Measurements from ENCODE around the gene SPRY2. TPM values are rescaled to one million over a fixed set of nuclear protein-coding genes. Genes with fewer than 3 reads are reported as not detected.

SPRY2 gene
- total and polyA plus RNA-seq, 2 experiments from 2014 or later: 67.8 to 142 TPM

DNA sequence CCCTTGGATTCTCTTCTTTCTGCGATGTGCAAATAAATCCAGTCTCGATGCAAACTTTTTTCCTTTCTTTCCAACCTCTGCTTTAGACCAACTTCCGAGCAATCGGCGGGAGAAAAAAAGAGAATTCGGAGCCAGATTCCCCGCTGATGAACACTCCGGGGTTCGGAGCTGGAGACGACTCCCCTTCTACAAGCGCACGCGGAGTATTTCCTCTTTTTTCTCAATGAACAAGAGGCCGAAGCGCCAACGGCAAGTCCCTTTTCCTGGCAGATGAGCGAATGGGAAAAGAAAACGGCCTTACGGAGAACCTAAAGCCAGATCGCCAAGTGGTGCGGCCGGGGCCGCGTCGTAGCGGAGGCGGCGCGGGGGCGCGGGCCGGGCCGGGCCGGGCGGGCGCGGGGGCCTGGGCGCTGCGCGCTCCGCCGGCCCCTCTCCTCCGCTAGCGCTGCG lies 250 bp downstream of the SPRY2 start:
- Histone ChIP-seq H3K36me3 (peaks cover 14% of the 10 kb centered on the region), H3K27me3 (no peaks in the 10 kb centered on the region), H3K27ac (peak overlapping the region; percentile 99), H3K4me3 (peak overlapping the region; percentile 98), H3K4me1 (ENCODE audit: low read depth) (peaks cover 26% of the 10 kb centered on the region), H3K9me3 (ENCODE audit: low read depth) (no peaks in the 10 kb centered on the region)
- TF ChIP-seq, protein P1, sequence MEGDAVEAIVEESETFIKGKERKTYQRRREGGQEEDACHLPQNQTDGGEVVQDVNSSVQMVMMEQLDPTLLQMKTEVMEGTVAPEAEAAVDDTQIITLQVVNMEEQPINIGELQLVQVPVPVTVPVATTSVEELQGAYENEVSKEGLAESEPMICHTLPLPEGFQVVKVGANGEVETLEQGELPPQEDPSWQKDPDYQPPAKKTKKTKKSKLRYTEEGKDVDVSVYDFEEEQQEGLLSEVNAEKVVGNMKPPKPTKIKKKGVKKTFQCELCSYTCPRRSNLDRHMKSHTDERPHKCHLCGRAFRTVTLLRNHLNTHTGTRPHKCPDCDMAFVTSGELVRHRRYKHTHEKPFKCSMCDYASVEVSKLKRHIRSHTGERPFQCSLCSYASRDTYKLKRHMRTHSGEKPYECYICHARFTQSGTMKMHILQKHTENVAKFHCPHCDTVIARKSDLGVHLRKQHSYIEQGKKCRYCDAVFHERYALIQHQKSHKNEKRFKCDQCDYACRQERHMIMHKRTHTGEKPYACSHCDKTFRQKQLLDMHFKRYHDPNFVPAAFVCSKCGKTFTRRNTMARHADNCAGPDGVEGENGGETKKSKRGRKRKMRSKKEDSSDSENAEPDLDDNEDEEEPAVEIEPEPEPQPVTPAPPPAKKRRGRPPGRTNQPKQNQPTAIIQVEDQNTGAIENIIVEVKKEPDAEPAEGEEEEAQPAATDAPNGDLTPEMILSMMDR (IDR thresholded peaks at IDR 0.05; ENCODE audit: low read depth, low read length): no peak
- DNase-seq (ENCODE audit: low read depth in 1 of 2, low spot score in 1 of 2): peak in 1 of 2 donors; percentile 81

DNA sequence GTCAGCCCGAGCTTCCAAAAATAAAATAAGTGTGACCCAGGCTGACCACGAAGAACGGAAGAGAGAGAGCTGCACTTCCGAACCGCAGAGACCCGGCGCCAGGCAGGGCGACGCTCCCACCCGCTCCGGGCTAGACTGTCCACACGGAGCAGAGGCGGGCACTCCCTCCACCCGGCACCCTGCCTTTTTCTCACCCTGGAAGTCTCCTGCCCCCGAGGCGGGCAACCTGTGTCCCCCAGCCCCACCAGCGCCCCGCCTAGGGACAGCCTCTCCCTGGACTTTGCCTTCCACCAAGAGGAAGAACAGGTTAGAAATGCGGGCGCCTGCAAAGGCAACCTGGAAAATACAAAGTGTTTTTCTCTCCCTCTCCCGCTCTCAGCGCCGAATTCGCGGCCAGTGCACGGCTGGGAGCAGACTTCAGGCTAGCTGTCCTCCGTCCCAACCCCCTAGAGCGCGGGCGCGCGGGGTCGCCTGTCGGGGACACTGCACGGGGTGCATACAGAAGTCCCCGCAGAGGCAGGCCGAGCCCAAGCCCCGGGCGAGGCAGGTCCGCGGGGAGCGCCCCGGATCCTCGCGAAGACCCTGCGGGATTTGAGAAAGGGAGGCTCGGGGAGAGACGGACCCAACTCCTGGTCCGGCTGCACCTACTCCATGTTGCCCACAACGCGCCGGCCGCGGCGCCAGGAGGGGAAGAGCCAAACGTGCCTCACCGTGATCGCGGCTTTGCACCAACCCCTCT lies 845 bp downstream of the SPRY2 start:
- Histone ChIP-seq H3K4me1 (ENCODE audit: low read depth) (peaks cover 28% of the 10 kb centered on the region), H3K36me3 (peaks cover 15% of the 10 kb centered on the region), H3K9me3 (ENCODE audit: low read depth) (no peaks in the 10 kb centered on the region), H3K27me3 (no peaks in the 10 kb centered on the region), H3K27ac (peak overlapping the region; percentile 99), H3K4me3 (peak overlapping the region; percentile 98)
- TF ChIP-seq, protein P1 (IDR thresholded peaks at IDR 0.05; ENCODE audit: low read depth, low read length): no peak
- peak; percentile 59 to 62 for DNase-seq (ENCODE audit: low read depth in 1 of 2, low spot score in 1 of 2)

DNA sequence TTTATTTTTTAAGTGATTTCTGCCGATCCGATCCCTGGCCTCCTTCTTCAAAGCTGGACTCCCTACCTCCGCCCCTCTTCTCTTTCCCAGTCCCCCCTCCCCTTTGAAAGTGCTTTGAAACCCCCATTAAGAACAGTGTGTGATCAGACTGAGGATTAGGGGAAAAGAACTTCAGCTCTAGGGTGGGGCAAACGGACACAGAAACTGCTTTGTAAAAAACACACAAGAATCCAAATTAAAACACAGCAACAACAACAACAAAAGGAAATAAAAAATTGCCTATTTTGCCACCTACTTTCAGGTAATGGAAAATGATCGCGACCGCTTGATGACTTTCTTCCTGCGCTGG lies 1.4 kb downstream of the SPRY2 start:
- H3K27me3 ChIP-seq: no peaks in the 10 kb centered on the region
- H3K9me3 ChIP-seq (ENCODE audit: low read depth): no peaks in the 10 kb centered on the region
- TF ChIP-seq, protein P1 (IDR thresholded peaks at IDR 0.05; ENCODE audit: low read depth, low read length): no peak
- DNase-seq (ENCODE audit: low read depth in 1 of 2, low spot score in 1 of 2): no peak
- H3K27ac ChIP-seq: peak overlapping the region; percentile 99
- H3K4me3 ChIP-seq: peak overlapping the region; percentile 98
- peaks cover 15% of the 10 kb centered on the region for H3K36me3 ChIP-seq
- H3K4me1 ChIP-seq (ENCODE audit: low read depth): peaks cover 25% of the 10 kb centered on the region

DNA sequence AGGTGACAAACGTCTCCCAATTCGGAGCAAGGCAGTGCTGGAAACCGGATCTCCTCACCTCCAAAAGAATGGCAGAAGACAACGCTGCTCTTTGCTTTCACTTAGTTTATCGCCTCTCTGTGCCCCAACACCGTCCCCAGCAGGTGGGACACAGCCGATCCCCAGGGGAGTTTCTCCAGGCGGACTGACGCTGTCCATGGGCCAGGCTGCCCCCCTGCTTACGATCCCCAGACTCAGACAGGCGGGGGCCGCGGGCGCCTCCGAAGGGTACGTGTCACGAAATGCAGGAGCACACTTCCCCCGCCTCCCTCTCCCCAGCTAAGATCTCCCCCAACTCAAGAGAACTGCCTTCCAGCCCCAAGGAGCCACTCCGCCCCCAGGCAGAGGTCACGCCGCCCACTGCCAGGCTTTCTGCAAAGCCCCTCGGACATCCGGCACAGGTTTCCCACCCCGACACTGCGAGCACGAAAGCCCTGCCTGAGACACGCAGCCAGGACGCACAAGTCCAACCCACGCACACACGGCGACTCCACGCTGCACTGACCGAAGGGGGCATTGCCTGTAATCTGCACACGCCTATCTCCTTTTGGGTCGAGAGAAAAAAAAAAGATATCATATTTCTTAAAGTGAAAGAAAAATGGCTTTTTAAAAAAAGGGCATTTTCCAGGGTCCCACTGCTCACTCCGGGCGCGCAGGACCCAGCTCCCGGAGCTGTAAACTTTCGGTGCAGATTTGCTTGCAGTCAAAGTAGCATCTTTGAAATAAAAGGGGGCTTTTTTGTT lies 2.0 kb downstream of the SPRY2 start:
- TF ChIP-seq, protein P1 (IDR thresholded peaks at IDR 0.05; ENCODE audit: low read depth, low read length): peak; percentile 26
- H3K27ac ChIP-seq: peak overlapping the region; percentile 99
- peaks cover 15% of the 10 kb centered on the region for H3K36me3 ChIP-seq

DNA sequence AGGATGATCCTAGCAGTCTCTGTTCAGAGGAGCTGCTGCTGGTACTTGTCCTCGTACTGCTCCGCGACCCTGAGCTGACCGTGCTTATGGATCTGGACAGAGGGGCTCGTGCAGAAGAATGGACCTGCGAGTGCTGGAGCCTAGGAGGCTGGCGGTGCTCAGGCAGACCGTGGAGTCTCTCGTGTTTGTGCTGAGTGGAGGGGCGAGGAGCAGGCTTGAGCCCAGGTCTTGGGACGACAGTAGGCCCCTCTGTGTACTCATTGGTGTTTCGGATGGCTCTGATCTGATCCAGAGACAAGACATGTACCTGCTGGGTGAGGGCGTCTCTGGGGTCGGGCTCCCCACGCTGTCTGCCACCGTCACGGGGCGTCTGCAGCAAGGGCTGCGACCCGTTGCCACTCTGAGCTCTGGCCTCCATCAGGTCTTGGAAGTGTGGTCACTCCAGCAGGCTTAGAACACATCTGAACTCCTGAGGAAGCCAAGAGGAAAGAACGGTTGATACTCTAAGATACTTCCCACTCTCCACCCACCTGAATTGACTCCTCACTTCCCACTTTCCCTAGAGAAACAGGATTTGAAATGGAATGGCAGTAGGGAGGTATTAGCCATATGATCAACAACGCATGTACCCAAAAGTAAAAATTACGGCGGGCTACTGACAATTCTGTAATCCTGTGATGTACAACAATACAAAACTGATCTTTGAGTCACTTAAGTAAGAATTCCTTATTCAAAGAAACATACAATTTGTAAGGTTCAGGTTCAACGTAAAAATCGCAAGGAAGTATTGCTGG lies 3.4 kb downstream of the SPRY2 start:
- Histone ChIP-seq H3K27me3 (no peaks in the 10 kb centered on the region), H3K9me3 (ENCODE audit: low read depth) (no peaks in the 10 kb centered on the region), H3K27ac (peak overlapping the region; percentile 99), H3K4me1 (ENCODE audit: low read depth) (peaks cover 15% of the 10 kb centered on the region), H3K36me3 (peaks cover 15% of the 10 kb centered on the region), H3K4me3 (peak overlapping the region; percentile 98)
- TF ChIP-seq, protein P1 (IDR thresholded peaks at IDR 0.05; ENCODE audit: low read depth, low read length): no peak
- peak in 1 of 2 donors; percentile 42 for DNase-seq (ENCODE audit: low read depth in 1 of 2, low spot score in 1 of 2)

More for the DNA sequence above, 2.0 kb downstream of the SPRY2 start:
- peaks cover 23% of the 10 kb centered on the region for H3K4me1 ChIP-seq (ENCODE audit: low read depth)
- H3K4me3 ChIP-seq: peak overlapping the region; percentile 98
- H3K27me3 ChIP-seq: no peaks in the 10 kb centered on the region
- peak; percentile 86 to 87 for DNase-seq (ENCODE audit: low read depth in 1 of 2, low spot score in 1 of 2)
- H3K9me3 ChIP-seq (ENCODE audit: low read depth): no peaks in the 10 kb centered on the region
